H9 (cell line): ENCODE data around the gene ASTN2. TPM values are rescaled to one million over a fixed set of nuclear protein-coding genes. Genes with fewer than 3 reads are reported as not detected.

Experiments used
- DNase-seq: peaks from one replicate; pipeline ENCODE4 v3.0.0-alpha.2; 2017
- H2AFZ ChIP-seq: one replicate; pipeline ENCODE4 v1.6.1; 2013; ENCODE audit warnings: mild to moderate bottlenecking, low read length, control low read depth, moderate library complexity
- H2AK5ac ChIP-seq: 2 replicates; pipeline ENCODE4 v1.6.1; 2013; ENCODE audit warnings: low read length, control low read depth, mixed read lengths; ENCODE audit not compliant: insufficient read length
- H2BK120ac ChIP-seq: one replicate; pipeline ENCODE4 v1.6.1; 2013; ENCODE audit warnings: low read depth, mild to moderate bottlenecking, low read length, control low read depth, inconsistent platforms; ENCODE audit not compliant: poor library complexity, severe bottlenecking
- H2BK12ac ChIP-seq: 2 replicates; pipeline ENCODE4 v1.6.1; 2013; ENCODE audit warnings: low read length, control low read depth, mixed read lengths, low read depth; ENCODE audit not compliant: insufficient read length
- H2BK15ac ChIP-seq: 2 replicates; pipeline ENCODE4 v1.6.1; 2013; ENCODE audit warnings: low read depth, low read length, control low read depth
- H2BK20ac ChIP-seq: one replicate; pipeline ENCODE4 v1.6.1; 2013; ENCODE audit warnings: low read depth, mild to moderate bottlenecking, low read length, control low read depth, inconsistent platforms; ENCODE audit not compliant: poor library complexity, severe bottlenecking
- H2BK5ac ChIP-seq: 2 replicates; pipeline ENCODE4 v1.6.1; 2013; ENCODE audit warnings: low read length, control low read depth, mixed read lengths; ENCODE audit not compliant: insufficient read length
- H3K14ac ChIP-seq: 2 replicates; pipeline ENCODE4 v1.6.1; 2013; ENCODE audit warnings: low read length, control low read depth; ENCODE audit not compliant: insufficient read depth
- H3K18ac ChIP-seq: 2 replicates; pipeline ENCODE4 v1.6.1; 2013; ENCODE audit warnings: low read depth, mild to moderate bottlenecking, mixed read lengths, low read length, control low read depth; ENCODE audit not compliant: insufficient read length
- H3K23ac ChIP-seq: 2 replicates; pipeline ENCODE4 v1.6.1; 2013; ENCODE audit warnings: low read length, control low read depth, mixed read lengths, low read depth; ENCODE audit not compliant: insufficient read length
- H3K23me2 ChIP-seq: 2 replicates; pipeline ENCODE4 v1.6.1; 2013; ENCODE audit warnings: low read depth, mild to moderate bottlenecking, mixed read lengths, low read length, control low read depth; ENCODE audit not compliant: insufficient read length, poor library complexity, severe bottlenecking
- H3K27ac ChIP-seq: 2 replicates; pipeline ENCODE4 v1.5.1; 2013; ENCODE audit warnings: low read length, control low read depth, mixed read lengths, low read depth; ENCODE audit not compliant: insufficient read length
- H3K27me3 ChIP-seq: 2 replicates; pipeline ENCODE4 v1.6.1; 2013; ENCODE audit warnings: low read length, control low read depth, inconsistent platforms; ENCODE audit not compliant: insufficient read depth
- H3K4ac ChIP-seq: 2 replicates; pipeline ENCODE4 v1.6.1; 2013; ENCODE audit warnings: low read depth, mild to moderate bottlenecking, control low read depth, inconsistent platforms, low read length, moderate library complexity
- H3K4me1 ChIP-seq: 2 replicates; pipeline ENCODE4 v1.6.1; 2013; ENCODE audit warnings: low read length, control low read depth, inconsistent platforms; ENCODE audit not compliant: insufficient read depth
- H3K4me2 ChIP-seq: 2 replicates; pipeline ENCODE4 v1.6.1; 2013; ENCODE audit warnings: low read length, control low read depth, mixed read lengths; ENCODE audit not compliant: insufficient read length, insufficient read depth
- H3K56ac ChIP-seq: 2 replicates; pipeline ENCODE4 v1.6.1; 2013; ENCODE audit warnings: low read depth, mild to moderate bottlenecking, mixed read lengths, low read length, control low read depth; ENCODE audit not compliant: insufficient read length
- H3K79me1 ChIP-seq: 2 replicates; pipeline ENCODE4 v1.6.1; 2013; ENCODE audit warnings: low read depth, mild to moderate bottlenecking, moderate library complexity, low read length, control low read depth, inconsistent platforms; ENCODE audit not compliant: insufficient read depth, poor library complexity, severe bottlenecking
- H3K79me2 ChIP-seq: 2 replicates; pipeline ENCODE4 v1.6.1; 2013; ENCODE audit warnings: low read length, control low read depth, inconsistent platforms; ENCODE audit not compliant: insufficient read depth
- H3K9ac ChIP-seq: 2 replicates; pipeline ENCODE4 v1.6.1; 2013; ENCODE audit warnings: low read length, control low read depth, mixed read lengths; ENCODE audit not compliant: insufficient read length; ENCODE audit errors: extremely low read depth
- H3K9me3 ChIP-seq: one replicate; pipeline ENCODE4 v1.6.1; 2013; ENCODE audit warnings: low read depth, low read length, inconsistent platforms; ENCODE audit not compliant: control insufficient read depth
- H3T11ph ChIP-seq: one replicate; pipeline ENCODE4 v1.6.1; 2013; ENCODE audit warnings: mild to moderate bottlenecking, low read length, control low read depth, inconsistent platforms
- H4K20me1 ChIP-seq: one replicate; pipeline ENCODE4 v1.6.1; 2013; ENCODE audit not compliant: control insufficient read depth, insufficient read length, insufficient read depth
- H4K5ac ChIP-seq: 2 replicates; pipeline ENCODE4 v1.6.1; 2013; ENCODE audit warnings: low read depth, mild to moderate bottlenecking, mixed read lengths, low read length, control low read depth; ENCODE audit not compliant: insufficient read length
- H4K8ac ChIP-seq: replicated peaks from 2 replicates; pipeline ENCODE4 v1.6.1; 2013; ENCODE audit warnings: low read length, control low read depth, mixed read lengths, low read depth; ENCODE audit not compliant: insufficient read length
- H4K91ac ChIP-seq: 2 replicates; pipeline ENCODE4 v1.6.1; 2013; ENCODE audit warnings: low read depth, mild to moderate bottlenecking, moderate library complexity, mixed read lengths, low read length, control low read depth; ENCODE audit not compliant: insufficient read length
- H3K27ac Mint-ChIP-seq, 3 experiments: 2 replicates in 2 of 3; 3 replicates in 1 of 3; pipeline ENCODE4 v1.8.0; 2020 to 2021; ENCODE audit warnings: mixed read lengths in 3 of 3, mild to moderate bottlenecking in 1 of 3, moderate library complexity in 1 of 3
- H3K27me3 Mint-ChIP-seq: 2 replicates; pipeline ENCODE4 v1.8.0; 2021; ENCODE audit warnings: low read depth, mild to moderate bottlenecking, moderate library complexity, mixed read lengths
- H3K36me3 Mint-ChIP-seq, 3 experiments: 2 replicates in 2 of 3; 3 replicates in 1 of 3; pipeline ENCODE4 v1.8.0; 2020 to 2021; ENCODE audit warnings: low read depth in 3 of 3, mixed read lengths in 3 of 3; ENCODE audit not compliant: insufficient read depth in 1 of 3
- H3K4me1 Mint-ChIP-seq, 2 experiments: 2 replicates each; pipeline ENCODE4 v1.8.0; 2020; ENCODE audit warnings: mixed read lengths in 2 of 2
- H3K4me3 Mint-ChIP-seq, 2 experiments: 2 replicates in 1 of 2; 3 replicates in 1 of 2; pipeline ENCODE4 v1.8.0; 2020 to 2021; ENCODE audit warnings: mild to moderate bottlenecking in 2 of 2, mixed read lengths in 2 of 2, moderate library complexity in 1 of 2
- H3K9me3 Mint-ChIP-seq, 2 experiments: 2 replicates in 1 of 2; 3 replicates in 1 of 2; pipeline ENCODE4 v1.8.0; 2020; ENCODE audit warnings: mild to moderate bottlenecking in 2 of 2, mixed read lengths in 2 of 2, moderate library complexity in 1 of 2
- CTCF ChIP-seq: fragments of 200-600 bp; sonication (generic); conservative IDR thresholded peaks from 3 replicates; pipeline ENCODE4 v1.8.0; 2021; ENCODE audit warnings: antibody characterized with exemption, mild to moderate bottlenecking
- WGBS: extraction: QIAGEN DNeasy Blood & Tissue Kit; methylation state at CpG from one replicate; pipeline ENCODE4 v1.1.7; 2013; ENCODE audit warnings: missing lambda C conversion rate, low lambda C conversion rate, mixed read lengths; ENCODE audit not compliant: insufficient read length; ENCODE audit errors: extremely low coverage; 5-methylcytosine and 5-hydroxymethylcytosine counted together
- total RNA-seq: library from RNA; stranded (reverse); gene quantifications from 2 replicates; pipeline ENCODE4 v1.2.1, GENCODE V29; 2021

ASTN2 gene
- total RNA-seq, 1 experiment from 2014 or later, result 9.7 TPM

DNA sequence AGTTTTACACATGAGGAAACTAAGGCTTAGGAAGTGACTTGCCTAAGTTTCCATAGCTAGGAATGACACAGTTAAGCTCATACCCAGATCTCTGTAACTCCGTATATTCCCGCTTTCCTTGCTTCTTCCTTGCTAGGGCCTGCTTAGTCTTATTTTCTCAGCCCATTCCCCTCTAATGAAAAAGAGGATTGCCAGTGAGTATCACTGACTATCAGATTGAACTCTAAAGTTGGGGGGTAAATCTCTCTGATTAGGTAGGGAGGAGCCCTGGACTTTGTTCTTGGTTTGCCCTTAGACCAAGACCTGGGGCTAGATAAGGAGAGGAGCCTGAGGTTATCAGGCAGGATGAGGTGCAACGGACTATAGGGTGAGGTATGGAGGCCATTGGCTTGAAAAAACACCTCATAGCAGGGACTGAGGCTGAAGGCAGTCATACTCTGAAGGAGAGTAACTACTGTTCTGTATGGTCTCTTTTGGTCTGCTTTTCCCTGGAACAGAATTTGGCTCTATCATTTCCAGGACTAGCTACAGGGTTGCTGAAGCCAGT, 725.3 kb downstream of the ASTN2 start:
- Histone ChIP-seq H3K23me2 (peaks cover 8% of the 10 kb centered on the region), H3K4me1 (no peaks in the 10 kb centered on the region; the same call in 1 of the 2 replicates), H2BK20ac (no peak overlapping the region), H3K79me2 (no peaks in the 10 kb centered on the region), H3K27ac (no peak overlapping the region), H3K23ac (no peak overlapping the region), H3K27me3 (no peaks in the 10 kb centered on the region; the same call in 1 of the 2 replicates), H4K8ac (no peak overlapping the region), H2BK12ac (no peak overlapping the region), H3K18ac (no peak overlapping the region), H3K56ac (no peak overlapping the region), H3K14ac (no peak overlapping the region), H2AFZ (no peak overlapping the region), H3K79me1 (no peaks in the 10 kb centered on the region), H3K9ac (no peak overlapping the region), H3K4ac (no peak overlapping the region), H2BK15ac (no peak overlapping the region), H2BK120ac (no peak overlapping the region), H4K20me1 (no peaks in the 10 kb centered on the region), H2BK5ac (no peak overlapping the region), H2AK5ac (no peak overlapping the region), H4K91ac (no peak overlapping the region), H3K4me2 (no peak overlapping the region), H4K5ac (no peak overlapping the region), H3T11ph (no peak overlapping the region), H3K9me3 (peaks cover 5% of the 10 kb centered on the region)
- H3K27ac Mint-ChIP-seq, result no peak overlapping the region; a peak in 1 of 7 replicates
- TF ChIP-seq CTCF, result no peak
- H3K36me3 Mint-ChIP-seq, result peaks cover 1 to 7% (median 6%) of the 10 kb centered on the region in 3 experiments
- H3K9me3 Mint-ChIP-seq, result peaks cover 0 to 2% of the 10 kb centered on the region in 2 experiments; a peak in 4 of 5 replicates
- no peak for DNase-seq
- H3K27me3 Mint-ChIP-seq, result peaks cover 4% of the 10 kb centered on the region
- WGBS, result no CpG with 5 or more reads among the region's 3 CpGs
- H3K4me1 Mint-ChIP-seq, result peaks cover 31 to 33% of the 10 kb centered on the region in 2 experiments
- no peak overlapping the region for H3K4me3 Mint-ChIP-seq
